B cell (primary cell): ENCODE results near the gene KIAA0232. TPM values are rescaled to one million over a fixed set of nuclear protein-coding genes. Genes with fewer than 3 reads are reported as not detected.

ENCODE experiments used
- ATAC-seq: fragments of 200-7000 bp; cut with Tn5 transposase; one replicate; pipeline ENCODE4 v1.10.0; 2021; ENCODE audit warnings: low read depth, mild to moderate bottlenecking, moderate number of reproducible peaks, moderate library complexity
- CTCF ChIA-PET: fragments of 350-600 bp; sonication (Branson Sonifier 250); formaldehyde crosslinking; loops from one replicate; lab custom pipeline; 2021; ENCODE audit warnings: antibody characterized with exemption, inconsistent platforms; lab: Charles Lee
- POLR2A ChIA-PET: fragments of 350-600 bp; sonication (Branson Sonifier 250); formaldehyde crosslinking; loops from one replicate; lab custom pipeline; 2021; ENCODE audit warnings: antibody characterized with exemption; lab: Charles Lee
- DNase-seq: peaks from one replicate; pipeline ENCODE4 v3.0.0; 2013
- H2AFZ ChIP-seq: 2 replicates; pipeline ENCODE4 v1.6.1; 2012; ENCODE audit warnings: mild to moderate bottlenecking, low read depth, low read length; ENCODE audit not compliant: insufficient read depth, poor library complexity, severe bottlenecking
- H3K27ac ChIP-seq, 2 donors: 1 replicate in 1 of 2; 2 replicates in 1 of 2; pipeline ENCODE4 v1.5.1; 2012 to 2013; ENCODE audit warnings: low read length in 2 of 2, mild to moderate bottlenecking in 2 of 2, moderate library complexity in 1 of 2
- H3K27me3 ChIP-seq, 4 experiments: fragments of 200-600 bp in 1 of 4; sonication (generic) in 1 of 4; replicated peaks in 1 of 4; 1 replicate in 2 of 4; 2 replicates in 2 of 4; pipeline versions ENCODE4 v1.6.1 to v1.7.0; 2013 to 2016; ENCODE audit warnings: low read length in 3 of 4, mild to moderate bottlenecking in 2 of 4, mixed read lengths in 1 of 4, moderate library complexity in 1 of 4; ENCODE audit not compliant: insufficient read depth in 4 of 4, control insufficient read depth in 3 of 4; ENCODE audit errors: control extremely low read depth in 1 of 4
- H3K36me3 ChIP-seq, 2 experiments: replicated peaks in 1 of 2; 1 replicate in 1 of 2; 2 replicates in 1 of 2; pipeline versions ENCODE4 v1.6.1 to v1.7.1; 2013; ENCODE audit warnings: low read length in 1 of 2; ENCODE audit not compliant: insufficient read depth in 2 of 2, control insufficient read depth in 1 of 2; ENCODE audit errors: control extremely low read depth in 1 of 2, extremely low read depth in 1 of 2
- H3K4me1 ChIP-seq, 2 donors: fragments of 200-600 bp in 1 of 2; sonication (generic) in 1 of 2; 1 replicate in 1 of 2; 2 replicates in 1 of 2; pipeline versions ENCODE4 v1.5.1 to v1.6.1; 2013 to 2017; ENCODE audit warnings: low read length in 2 of 2; ENCODE audit not compliant: control insufficient read depth in 2 of 2, insufficient read depth in 2 of 2
- H3K4me2 ChIP-seq: replicated peaks from 2 replicates; pipeline ENCODE3; 2012; ENCODE audit warnings: mild to moderate bottlenecking, low read depth, low read length; ENCODE audit not compliant: poor library complexity, severe bottlenecking
- H3K4me3 ChIP-seq, 5 experiments: fragments of 200-600 bp in 1 of 5; sonication (generic) in 1 of 5; 1 replicate in 3 of 5; 2 replicates in 2 of 5; pipeline versions ENCODE4 v1.5.1 to v1.7.0; 2011 to 2016; ENCODE audit warnings: low read length in 4 of 5, mild to moderate bottlenecking in 4 of 5, low read depth in 2 of 5, control low read depth in 1 of 5, moderate library complexity in 1 of 5; ENCODE audit not compliant: insufficient read depth in 1 of 5; ENCODE audit errors: control extremely low read depth in 1 of 5, extremely low read depth in 1 of 5
- H3K79me2 ChIP-seq: fragments of 200-600 bp; sonication (generic); one replicate; pipeline ENCODE4 v1.6.0; 2016; ENCODE audit warnings: low read length; ENCODE audit not compliant: control insufficient read depth, insufficient read depth
- H3K9ac ChIP-seq: fragments of 200-600 bp; sonication (generic); 2 replicates; pipeline ENCODE4 v1.6.1; 2017; ENCODE audit warnings: mild to moderate bottlenecking, low read length, moderate library complexity
- H3K9me3 ChIP-seq, 3 donors: one replicate each; pipeline versions ENCODE4 v1.6.1 to v1.7.1; 2013; ENCODE audit warnings: low read length in 2 of 3; ENCODE audit not compliant: control insufficient read depth in 2 of 3, insufficient read depth in 1 of 3; ENCODE audit errors: control extremely low read depth in 1 of 3
- H4K20me1 ChIP-seq: 2 replicates; pipeline ENCODE4 v1.6.0; 2012; ENCODE audit warnings: mild to moderate bottlenecking, low read length; ENCODE audit not compliant: insufficient read depth, control insufficient read depth, poor library complexity, severe bottlenecking
- H3K27ac Mint-ChIP-seq: one replicate; pipeline ENCODE4 v1.8.0; 2021; ENCODE audit warnings: mixed read lengths
- H3K27me3 Mint-ChIP-seq: one replicate; pipeline ENCODE4 v1.8.0; 2021; ENCODE audit warnings: mixed read lengths
- H3K4me1 Mint-ChIP-seq: one replicate; pipeline ENCODE4 v1.8.0; 2021; ENCODE audit warnings: mixed read lengths
- H3K4me3 Mint-ChIP-seq: one replicate; pipeline ENCODE4 v1.8.0; 2021; ENCODE audit warnings: mixed read lengths
- H3K9me3 Mint-ChIP-seq: one replicate; pipeline ENCODE4 v1.8.0; 2022; ENCODE audit warnings: mixed read lengths; ENCODE audit not compliant: insufficient read depth
- CTCF ChIP-seq: fragments of 200-600 bp; IDR thresholded peaks from one replicate; pipeline ENCODE4 v1.8.0; 2022; ENCODE audit warnings: antibody characterized with exemption, mild to moderate bottlenecking
- EZH2 ChIP-seq: IDR thresholded peaks from 2 replicates; pipeline ENCODE4 v1.6.1; 2012; ENCODE audit warnings: borderline replicate concordance, low read depth, mild to moderate bottlenecking, moderate library complexity, low read length; ENCODE audit not compliant: insufficient read depth, poor library complexity, severe bottlenecking
- WGBS: methylation state at CpG from one replicate; pipeline ENCODE4 v1.1.5; 2013; ENCODE audit warnings: missing lambda C conversion rate; ENCODE audit not compliant: insufficient coverage; 5-methylcytosine and 5-hydroxymethylcytosine counted together
- intact Hi-C: fragments of 100-400 bp; cut with micrococcal nuclease; formaldehyde crosslinking; loops from one replicate; pipeline ENCODE4 v1.10.0; 2022
- polyA plus RNA-seq: library from polyadenylated mRNA; depleted of rRNA; stranded (reverse); fragments of >200 nt; gene quantifications from 2 replicates; pipeline ENCODE4 v1.2.3, GENCODE V29; 2012
- total RNA-seq, 2 donors: library from RNA; stranded (reverse); fragments of 120-200 nt in 1 of 2; gene quantifications; 1 replicate in 1 of 2; 2 replicates in 1 of 2; pipeline versions ENCODE4 v1.2.3 to v1.2.4, GENCODE V29; 2013 to 2022

The KIAA0232 gene
- total and polyA plus RNA-seq, 2 donors (not counting 1 experiment from before 2014, with no cell fraction given), result 2.9 to 20.8 TPM

GRCh38 chr4:6742507-6742906 is 40.0 kb upstream of the KIAA0232 start:
- Histone ChIP-seq H3K27ac (no peak overlapping the region), H3K9ac (no peak overlapping the region), H3K4me2 (no peak overlapping the region), H3K4me1 (no peaks in the 10 kb centered on the region), H3K4me3 (no peak overlapping the region), H3K36me3 (no peaks in the 10 kb centered on the region), H3K27me3 (no peaks in the 10 kb centered on the region), H4K20me1 (no peaks in the 10 kb centered on the region), H3K79me2 (no peaks in the 10 kb centered on the region), H2AFZ (no peak overlapping the region), H3K9me3 (peaks cover 0 to 1% (median 0%) of the 10 kb centered on the region in 3 donors)
- DNase-seq (no peak), ATAC-seq (no peak)
- ChIA-PET POLR2A (no interaction called here), CTCF (no interaction called here)
- Mint-ChIP-seq H3K27ac (no peak overlapping the region), H3K27me3 (peaks cover 23% of the 10 kb centered on the region), H3K4me3 (no peak overlapping the region), H3K9me3 (no peaks in the 10 kb centered on the region), H3K4me1 (no peaks in the 10 kb centered on the region)
- intact Hi-C loops, result no loop called here
- TF ChIP-seq CTCF (no peak), EZH2 (no peak)
- no CpG with 5 or more reads among the region's 2 CpGs for WGBS

- no peak overlapping the region for H3K4me3 Mint-ChIP-seq
- Histone ChIP-seq H3K4me3 (no peak overlapping the region), H3K9me3 (peaks cover 0 to 1% (median 0%) of the 10 kb centered on the region in 3 donors), H3K36me3 (no peaks in the 10 kb centered on the region), H3K4me2 (no peak overlapping the region), H3K27me3 (no peaks in the 10 kb centered on the region), H2AFZ (no peak overlapping the region), H4K20me1 (no peaks in the 10 kb centered on the region), H3K79me2 (no peaks in the 10 kb centered on the region), H3K27ac (no peak overlapping the region), H3K4me1 (no peaks in the 10 kb centered on the region), H3K9ac (no peak overlapping the region)
- ChIA-PET CTCF (interaction anchor here (1.7 kb wide), 1 partner anchor 131 kb away, joined by 4 read pairs; no protein-coding TSS in a partner anchor), POLR2A (no interaction called here)
- no peaks in the 10 kb centered on the region for H3K4me1 Mint-ChIP-seq
- 80% methylated on average over 7 of the region's 11 CpGs for WGBS
- peaks cover 21% of the 10 kb centered on the region for H3K27me3 Mint-ChIP-seq
- ATAC-seq, result no peak
- TF ChIP-seq CTCF (no peak), EZH2 (no peak)
- H3K27ac Mint-ChIP-seq, result no peak overlapping the region
- H3K9me3 Mint-ChIP-seq, result no peaks in the 10 kb centered on the region
- DNase-seq, result no peak
- intact Hi-C loops, result no loop called here
Measured at GRCh38 chr4:6742989-6743388, 39.5 kb upstream of the KIAA0232 start.
